Hypothalamus (tissue), 51 donors: Measurements from ENCODE around the gene POLR1D.

Experiments
- DNase-seq, 51 donors: peaks; one replicate each; lab custom pipeline; 2025; lab: John Stamatoyannopoulos, UW

POLR1D gene

GRCh38 chr13:27621366-27622101 is at the start of gene POLR1D:
Gene POLR1D (plus strand): TSS chr13:27621892. CDS start chr13:27621984, 92 bp downstream.
- peak; percentile 20 to 83 (median 58) for DNase-seq

- peak in 1 of 51 donors; percentile 8 for DNase-seq
Observed at GRCh38 chr13:27572234-27572901, 49.3 kb upstream of the POLR1D start.

DNA sequence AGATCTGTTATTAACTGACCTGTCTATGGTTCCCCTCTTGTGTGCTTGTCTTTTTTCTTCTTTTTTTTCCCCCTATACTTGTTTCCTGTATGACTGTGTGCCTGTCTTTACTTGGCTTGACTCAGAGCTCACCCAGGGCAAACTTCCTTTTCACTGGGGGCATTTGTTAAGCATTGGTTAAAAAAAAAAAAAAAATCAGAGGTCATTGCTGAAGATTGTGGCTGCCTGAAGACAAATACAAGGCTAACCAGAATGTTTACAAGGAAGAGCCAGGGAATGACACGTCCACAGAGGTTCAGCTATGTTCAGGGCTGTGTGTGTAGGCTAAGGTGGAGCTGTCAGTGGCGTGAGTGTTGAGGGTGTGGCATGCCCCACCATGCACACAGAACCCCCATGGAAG is 48.4 kb upstream of the POLR1D start:
- DNase-seq = no peak

GRCh38 chr13:27574661-27575060 is 47.0 kb upstream of the POLR1D start:
- no peak for DNase-seq

GRCh38 chr13:27578121-27579030 is 43.3 kb upstream of the POLR1D start:
- peak in 2 of 51 donors; percentile 2 to 15 for DNase-seq

DNA sequence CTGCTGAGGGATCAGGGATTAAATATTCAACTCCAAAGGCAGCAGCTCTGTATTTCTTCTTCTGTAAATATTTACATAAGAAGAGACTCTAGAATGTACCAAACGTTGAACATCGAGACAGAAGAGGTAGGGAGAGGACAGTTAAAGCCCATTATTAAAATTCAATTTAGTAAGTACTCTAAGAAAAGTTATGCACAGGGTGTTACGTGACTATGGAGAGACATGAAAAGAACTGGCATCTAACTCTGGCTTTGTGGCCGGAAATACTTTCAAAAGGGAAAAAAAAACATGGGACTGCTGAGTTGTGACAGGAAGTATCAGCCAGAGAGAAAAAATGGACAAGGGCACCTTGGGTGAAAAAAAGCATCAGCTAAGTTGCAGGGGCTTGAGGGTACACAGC is 38.0 kb upstream of the POLR1D start:
- DNase-seq = no peak

DNA sequence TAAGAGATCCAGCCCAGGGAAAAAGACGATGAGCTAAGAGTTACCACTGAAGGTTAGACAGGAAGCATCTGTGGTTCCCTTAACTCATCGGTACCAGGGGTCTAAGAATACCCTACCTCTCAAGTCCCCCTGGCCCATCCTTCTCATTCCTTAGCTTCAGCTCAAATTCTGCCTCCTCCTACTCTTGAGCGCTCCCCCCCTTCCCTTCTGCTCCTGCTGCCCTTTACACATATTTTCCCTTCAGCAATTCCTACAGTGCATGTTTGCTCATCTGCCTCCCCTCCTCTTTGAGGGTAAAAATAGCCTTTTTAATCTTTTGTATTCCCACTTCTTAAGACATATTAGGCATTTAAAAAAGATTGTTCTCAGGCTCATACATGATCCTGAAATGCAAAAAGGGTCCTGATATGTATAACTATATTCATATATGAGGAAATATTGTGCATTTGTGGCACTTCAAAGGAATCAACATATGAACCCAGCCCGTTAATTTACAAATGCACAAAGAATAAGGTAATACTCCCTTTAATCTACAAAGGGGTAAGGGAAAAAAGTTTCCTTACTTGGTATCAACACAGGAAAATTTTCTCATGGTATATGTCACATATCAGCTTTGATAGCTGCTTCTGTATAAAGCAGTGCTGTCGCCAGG is 34.5 kb upstream of the POLR1D start:
- no peak for DNase-seq

- no peak for DNase-seq
Observed at GRCh38 chr13:27588405-27588804, 33.3 kb upstream of the POLR1D start.

DNA sequence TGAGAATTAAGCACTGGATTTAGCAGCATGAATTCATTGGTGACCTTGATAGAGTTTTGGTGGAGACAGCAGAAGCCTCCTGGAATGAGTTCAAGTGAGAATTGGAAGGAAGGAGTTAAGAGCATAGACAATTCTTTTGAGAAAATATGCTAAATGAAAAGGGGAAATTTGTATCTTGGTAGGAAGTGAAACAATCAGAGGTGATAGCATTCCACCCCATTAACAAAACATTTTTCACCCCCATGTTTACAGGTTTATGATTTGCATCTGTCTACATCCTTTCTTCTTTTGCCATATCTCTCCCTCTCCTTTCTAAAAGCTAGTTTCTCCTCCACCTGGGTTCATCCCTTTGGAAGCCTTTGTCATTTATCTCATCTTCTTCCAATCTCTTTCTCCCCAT is 28.8 kb upstream of the POLR1D start:
- DNase-seq = no peak

DNA sequence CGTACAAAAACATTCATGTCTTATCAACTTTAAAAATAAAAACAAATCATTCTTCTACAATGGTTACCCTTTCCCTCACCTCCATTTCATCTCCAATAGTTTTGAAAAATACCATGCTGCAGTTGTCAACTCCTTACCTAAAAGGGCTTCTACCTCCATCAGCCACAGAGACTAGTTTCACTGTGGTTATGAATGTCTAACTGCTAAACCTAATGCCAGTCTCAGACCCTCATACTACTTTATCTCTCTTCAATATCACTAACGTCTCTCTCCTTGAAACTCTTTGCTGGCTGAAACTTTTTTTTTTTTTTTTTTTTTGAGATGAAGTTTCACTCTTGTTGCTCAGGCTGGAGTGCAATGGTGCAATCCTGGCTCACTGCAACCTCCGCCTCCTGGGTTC is 28.4 kb upstream of the POLR1D start:
- no peak for DNase-seq

- DNase-seq = no peak
Observed at GRCh38 chr13:27595055-27595811, 26.5 kb upstream of the POLR1D start.

GRCh38 chr13:27599096-27599495 is 22.6 kb upstream of the POLR1D start:
- DNase-seq = no peak

- DNase-seq = no peak
Observed at GRCh38 chr13:27599845-27600553, 21.7 kb upstream of the POLR1D start.

DNA sequence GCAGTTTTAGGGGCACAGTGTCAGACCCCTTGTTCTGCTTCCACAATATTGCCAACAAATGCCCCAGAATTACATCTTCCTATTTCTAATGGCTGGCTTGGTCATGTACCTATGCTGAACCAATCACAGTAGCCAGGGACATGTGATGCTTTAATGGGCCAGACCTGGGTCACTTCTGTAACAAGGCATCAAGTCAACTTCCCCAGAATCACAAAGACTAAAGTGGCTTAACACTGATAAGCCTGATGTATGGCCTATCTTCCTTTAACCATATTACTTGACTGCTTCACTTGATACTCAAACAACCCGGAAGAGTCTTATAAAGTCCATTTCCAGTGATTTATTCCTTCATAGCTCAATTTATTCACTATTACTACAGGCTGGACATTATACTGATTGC is 21.0 kb upstream of the POLR1D start:
- DNase-seq = no peak

- no peak for DNase-seq
Observed at GRCh38 chr13:27601208-27601607, 20.5 kb upstream of the POLR1D start.

- no peak for DNase-seq
Observed at GRCh38 chr13:27601803-27602202, 19.9 kb upstream of the POLR1D start.

DNA sequence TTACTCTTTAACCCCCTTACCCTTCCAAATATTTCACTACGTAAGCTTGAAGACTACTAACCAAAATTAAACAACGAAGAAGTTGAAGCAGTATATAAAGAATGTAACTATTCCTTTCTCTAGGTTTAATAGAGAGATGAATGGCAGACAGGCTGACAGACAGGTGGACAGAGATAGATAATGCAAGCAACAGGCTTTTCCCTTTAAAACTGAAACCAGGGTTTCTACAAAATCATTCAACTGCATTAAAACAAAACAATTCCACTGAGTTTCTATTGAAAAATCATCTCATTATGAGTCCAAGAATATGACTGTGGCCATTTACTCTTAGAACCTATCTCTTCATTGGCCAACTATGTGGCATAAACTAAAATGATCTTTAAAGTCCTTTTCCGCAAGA is 16.6 kb upstream of the POLR1D start:
- DNase-seq = no peak

DNA sequence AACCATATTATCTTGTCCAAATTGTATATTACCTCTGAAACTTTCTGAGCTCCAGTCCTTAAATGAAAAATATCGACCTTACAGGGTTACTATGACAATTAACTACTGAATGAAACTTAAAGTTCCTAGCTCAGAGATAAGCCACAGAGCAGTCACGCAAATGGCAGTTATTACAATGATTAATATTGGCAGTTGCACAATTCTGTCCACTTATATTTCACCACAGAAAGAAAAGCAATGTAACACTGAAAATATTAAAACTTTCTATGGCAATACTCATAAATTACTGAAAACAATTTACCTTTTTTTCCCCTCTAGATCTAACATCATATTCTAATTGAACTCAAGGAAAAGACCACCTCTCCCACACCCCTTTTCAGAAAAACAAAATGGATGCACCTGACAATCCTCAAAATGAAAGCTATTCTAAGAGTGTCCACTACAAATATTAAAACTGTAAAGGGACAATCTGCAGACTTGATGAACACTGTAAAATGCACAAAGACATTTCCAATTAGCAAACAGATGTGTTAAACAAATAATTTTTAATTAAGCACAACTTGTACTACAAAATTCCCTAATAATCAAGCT is 16.0 kb upstream of the POLR1D start:
- DNase-seq = no peak

DNA sequence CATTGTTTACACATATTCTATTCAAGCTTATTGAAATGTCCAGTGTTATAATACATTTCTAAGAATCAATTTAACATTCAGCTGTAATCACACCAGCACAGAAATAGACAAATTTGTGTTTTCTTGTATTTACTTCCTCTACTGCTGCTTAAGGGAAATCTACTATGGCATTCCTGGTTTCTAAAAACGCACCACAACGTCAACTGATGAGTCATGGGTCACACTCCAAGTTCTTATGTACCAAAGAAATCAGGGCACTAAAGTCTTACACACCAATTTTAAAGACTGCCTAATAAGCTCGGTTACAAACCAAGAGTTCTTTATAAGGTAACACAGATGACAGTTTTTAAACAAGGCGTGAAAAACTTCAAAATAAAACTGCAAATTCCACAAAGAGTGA is 14.6 kb upstream of the POLR1D start:
- no peak for DNase-seq
